ENCODE data around the gene TIGD4. TPM values are rescaled to one million over a fixed set of nuclear protein-coding genes. Genes with fewer than 3 reads are reported as not detected.
A peak's percentile ranks its signal among the peaks of the same experiment; 100 is the strongest.
"Not testable (repeated sequence)": the region's sequence is repeated elsewhere in the genome, so short reads cannot be mapped to it uniquely, and the experiment has no call there.

Gene TIGD4
- total RNA-seq, 1 donor from 2014 or later: not detected

GRCh38 chr4:152784490-152785350 is 5.2 kb upstream of the TIGD4 start:
- DNase-seq (ENCODE audit: extremely low read depth, low read depth, low spot score): no peak

GRCh38 chr4:152780267-152780778 is 793 bp upstream of the TIGD4 start:
- DNase-seq (ENCODE audit: extremely low read depth, low read depth, low spot score): no peak

GRCh38 chr4:152778656-152779512 is 646 bp downstream of the TIGD4 start:
- DNase-seq (ENCODE audit: extremely low read depth, low read depth, low spot score): no peak

GRCh38 chr4:152777488-152777887 is 2.0 kb downstream of the TIGD4 start:
- no peak for DNase-seq (ENCODE audit: extremely low read depth, low read depth, low spot score)

GRCh38 chr4:152776352-152776751 is 3.2 kb downstream of the TIGD4 start:
- DNase-seq (ENCODE audit: extremely low read depth, low read depth, low spot score): no peak

GRCh38 chr4:152773953-152774352 is 5.6 kb downstream of the TIGD4 start:
- DNase-seq (ENCODE audit: extremely low read depth, low read depth, low spot score): no peak

- no peak for DNase-seq (ENCODE audit: extremely low read depth, low read depth, low spot score)
Observed at GRCh38 chr4:152773339-152773738, 6.2 kb downstream of the TIGD4 start.

- DNase-seq (ENCODE audit: extremely low read depth, low read depth, low spot score): no peak
Observed at GRCh38 chr4:152771741-152772533, 7.6 kb downstream of the TIGD4 start.

GRCh38 chr4:152765069-152765737 is 14.3 kb downstream of the TIGD4 start:
- not testable (repeated sequence) for DNase-seq (ENCODE audit: extremely low read depth, low read depth, low spot score)

- DNase-seq (ENCODE audit: extremely low read depth, low read depth, low spot score): no peak
Observed at GRCh38 chr4:152763796-152764195, 15.7 kb downstream of the TIGD4 start.

GRCh38 chr4:152748619-152749018 is 30.9 kb downstream of the TIGD4 start:
- DNase-seq (ENCODE audit: extremely low read depth, low read depth, low spot score): no peak

GRCh38 chr4:152747444-152747843 is 32.1 kb downstream of the TIGD4 start:
- DNase-seq (ENCODE audit: extremely low read depth, low read depth, low spot score): no peak

GRCh38 chr4:152738827-152739226 is 40.7 kb downstream of the TIGD4 start:
- no peak for DNase-seq (ENCODE audit: extremely low read depth, low read depth, low spot score)

GRCh38 chr4:152735906-152736305 is 43.6 kb downstream of the TIGD4 start:
- no peak for DNase-seq (ENCODE audit: extremely low read depth, low read depth, low spot score)

GRCh38 chr4:152735396-152735859 is 44.1 kb downstream of the TIGD4 start:
- DNase-seq (ENCODE audit: extremely low read depth, low read depth, low spot score): peak; percentile 4

- no peak for DNase-seq (ENCODE audit: extremely low read depth, low read depth, low spot score)
Observed at GRCh38 chr4:152734699-152735050, 44.9 kb downstream of the TIGD4 start.

- no peak for DNase-seq (ENCODE audit: extremely low read depth, low read depth, low spot score)
Observed at GRCh38 chr4:152734015-152734698, 45.4 kb downstream of the TIGD4 start.

- no peak for DNase-seq (ENCODE audit: extremely low read depth, low read depth, low spot score)
Observed at GRCh38 chr4:152731997-152732396, 47.5 kb downstream of the TIGD4 start.

- no peak for DNase-seq (ENCODE audit: extremely low read depth, low read depth, low spot score)
Observed at GRCh38 chr4:152729466-152729865, 50.1 kb downstream of the TIGD4 start.

- DNase-seq (ENCODE audit: extremely low read depth, low read depth, low spot score): no peak
Observed at GRCh38 chr4:152728343-152728742, 51.2 kb downstream of the TIGD4 start.

Data from glomerular endothelial cell (primary cell).